GM12873 (cell line): ENCODE results near the gene PPIL6.

Experiments used
- CTCF ChIP-seq: IDR thresholded peaks from 2 replicates; pipeline ENCODE4 v1.5.1; 2012; ENCODE audit warnings: low read depth, mild to moderate bottlenecking, moderate library complexity, low read length, control low read depth; ENCODE audit not compliant: insufficient read depth; ENCODE audit errors: missing control alignments

PPIL6 gene

GRCh38 chr6:109449795-109450673 is 9.6 kb upstream of the PPIL6 start:
- no peak for TF ChIP-seq CTCF

DNA sequence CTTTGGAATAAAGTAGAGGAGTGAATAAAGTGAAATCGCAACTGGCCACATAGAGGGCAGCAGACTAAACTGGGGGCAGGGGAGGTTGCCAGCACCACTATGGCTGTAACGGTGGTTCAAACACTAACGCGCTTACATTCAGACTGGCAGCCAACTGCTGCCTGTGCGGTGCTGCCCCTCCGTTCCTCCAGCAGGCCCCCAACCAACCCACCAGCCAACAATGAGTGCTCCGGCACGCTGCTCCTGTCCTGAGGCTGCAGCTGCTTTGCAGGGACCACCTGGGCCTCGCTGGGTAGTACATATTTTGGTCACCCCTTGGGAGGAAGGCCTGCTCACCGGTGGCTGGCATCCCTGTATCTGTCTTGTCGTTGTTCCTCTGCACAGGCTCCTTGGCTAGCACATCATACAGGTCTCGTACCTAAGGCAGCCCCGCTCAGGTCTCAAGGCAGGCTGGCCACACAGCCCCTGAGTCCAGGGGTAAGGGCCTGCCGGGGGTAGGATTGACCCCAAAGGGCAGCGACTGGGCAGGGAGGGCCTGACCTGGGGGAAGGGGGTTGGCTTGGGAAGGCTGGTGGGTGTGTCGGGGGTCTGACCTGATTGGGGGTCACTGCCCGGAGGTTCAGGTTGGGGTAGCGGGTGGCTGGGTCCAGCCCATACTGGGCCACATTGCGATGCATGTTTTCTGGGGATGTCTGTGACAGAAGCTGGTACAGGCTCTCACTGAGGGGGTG is 8.8 kb upstream of the PPIL6 start:
- no peak for TF ChIP-seq CTCF

- TF ChIP-seq CTCF, result no peak
These were observed 8.2 kb upstream of the PPIL6 start for GRCh38 chr6:109448615-109449014.

DNA sequence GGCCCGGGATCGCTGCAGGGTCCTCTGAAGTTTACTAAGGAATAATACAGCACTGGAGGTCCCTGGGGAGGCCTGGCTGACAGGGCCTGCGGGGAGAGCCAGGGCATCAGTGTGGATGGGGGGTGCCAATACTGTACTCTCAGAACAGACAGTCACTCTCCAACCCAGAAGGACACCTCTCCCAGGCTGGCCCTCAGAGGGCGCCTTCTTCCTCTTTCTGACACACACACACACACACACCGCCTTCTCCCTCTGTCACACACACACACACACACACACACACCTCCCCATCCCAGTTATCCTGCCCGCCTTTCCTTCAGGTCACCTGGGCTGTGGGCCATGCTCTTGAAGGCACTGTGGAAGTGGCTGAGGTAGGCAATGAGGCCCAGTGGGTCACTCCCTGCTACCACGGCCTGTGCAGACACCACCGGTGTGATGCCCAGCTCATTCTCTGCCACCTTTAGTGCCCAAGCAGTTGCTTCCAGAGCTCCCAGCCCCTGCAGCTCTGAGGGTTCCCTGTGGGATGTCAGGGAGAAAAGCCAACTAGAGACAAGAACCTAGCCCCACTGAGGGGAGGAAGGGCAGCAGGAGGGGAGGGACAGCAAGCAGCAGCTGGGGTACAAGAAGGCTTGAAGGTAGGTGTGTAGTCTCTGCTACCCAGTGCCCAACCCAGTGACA is 7.6 kb upstream of the PPIL6 start:
- TF ChIP-seq CTCF, result no peak

DNA sequence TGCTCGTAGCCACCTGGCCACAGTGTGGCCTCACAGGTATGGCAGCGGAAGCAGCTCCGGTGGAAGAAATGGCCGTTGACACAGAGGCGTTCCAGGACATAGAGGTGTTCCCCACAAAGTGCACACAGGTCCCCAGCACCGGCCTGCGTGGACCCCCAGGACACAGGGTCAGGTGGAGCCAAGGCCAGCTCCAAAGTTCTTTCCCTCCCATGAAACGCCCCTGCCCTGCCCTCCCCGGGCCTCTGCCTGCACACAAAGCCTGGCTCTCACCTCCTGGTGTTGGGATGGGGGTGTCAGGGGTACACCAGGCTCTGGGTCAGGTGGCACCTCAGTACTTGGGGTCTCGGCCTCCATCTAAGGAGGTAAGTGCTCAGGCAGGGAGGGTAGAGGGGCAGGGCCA is 6.7 kb upstream of the PPIL6 start:
- no peak for TF ChIP-seq CTCF

DNA sequence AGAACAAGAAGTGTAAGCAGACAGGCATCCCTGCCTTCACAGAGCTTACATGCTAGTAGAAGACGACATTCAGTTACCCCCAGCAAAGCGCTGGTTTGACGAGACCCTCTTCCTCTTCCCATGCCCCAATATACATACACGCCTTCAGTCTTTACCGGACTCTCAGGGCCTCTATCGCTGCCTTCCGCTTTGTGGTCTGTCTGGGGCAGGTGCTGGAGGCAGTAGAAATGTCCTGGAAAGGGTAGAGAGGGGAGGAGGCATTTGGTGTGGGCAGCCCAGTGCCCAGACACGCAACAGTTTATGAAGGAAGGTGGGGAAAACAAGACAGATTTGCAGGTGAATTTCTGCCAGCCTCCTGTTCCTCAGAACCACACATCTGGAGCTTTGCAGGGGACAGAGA is 6.1 kb upstream of the PPIL6 start:
- TF ChIP-seq CTCF, result no peak

DNA sequence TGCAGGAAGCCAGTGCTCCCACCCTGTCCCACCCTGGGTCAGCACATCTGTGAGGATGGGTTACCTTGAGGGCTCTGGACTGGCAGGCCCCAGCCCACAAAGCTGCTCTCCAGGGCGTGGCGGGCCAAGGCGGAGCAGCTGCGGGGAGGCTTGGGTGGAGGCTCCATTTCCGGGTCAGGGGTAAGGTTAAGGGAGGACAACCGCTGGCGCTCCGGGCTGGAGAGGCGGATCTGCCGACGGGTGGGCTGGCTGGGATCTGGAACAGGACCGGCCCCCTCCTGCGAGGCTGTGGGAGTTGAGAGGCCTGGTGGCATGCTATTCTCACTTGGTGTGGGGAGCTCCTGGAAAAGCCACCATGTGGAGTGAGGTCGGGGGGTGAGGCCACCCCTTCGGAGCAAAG is 5.6 kb upstream of the PPIL6 start:
- TF ChIP-seq CTCF, result no peak
